Effector memory CD8-positive, alpha-beta T cell (primary cell): ENCODE measurements around the gene C1QTNF1.

Experiments
- ATAC-seq: fragments of 150-1000 bp; cut with Tn5 transposase; replicated peaks from 2 replicates; pipeline ENCODE4 v1.10.0; 2021; ENCODE audit warnings: mild to moderate bottlenecking, moderate library complexity
- DNase-seq, 3 experiments: peaks; one replicate each; pipeline ENCODE4 v3.0.0; 2021
- H3K27ac Mint-ChIP-seq, 2 donors: one replicate each; pipeline ENCODE4 v1.8.0; 2022; ENCODE audit warnings: mild to moderate bottlenecking in 2 of 2, mixed read lengths in 2 of 2, moderate library complexity in 2 of 2
- H3K27me3 Mint-ChIP-seq, 2 donors: one replicate each; pipeline ENCODE4 v1.8.0; 2022; ENCODE audit warnings: mixed read lengths in 2 of 2
- H3K36me3 Mint-ChIP-seq: one replicate; pipeline ENCODE4 v1.8.0; 2022; ENCODE audit warnings: mild to moderate bottlenecking, moderate library complexity, mixed read lengths; ENCODE audit not compliant: insufficient read depth
- H3K4me1 Mint-ChIP-seq, 2 donors: one replicate each; pipeline ENCODE4 v1.8.0; 2022; ENCODE audit warnings: low read depth in 2 of 2, mixed read lengths in 2 of 2
- H3K4me3 Mint-ChIP-seq, 2 donors: one replicate each; pipeline ENCODE4 v1.8.0; 2022; ENCODE audit warnings: mild to moderate bottlenecking in 2 of 2, mixed read lengths in 2 of 2, moderate library complexity in 2 of 2
- H3K9me3 Mint-ChIP-seq, 2 donors: one replicate each; pipeline ENCODE4 v1.8.0; 2022; ENCODE audit warnings: mixed read lengths in 2 of 2

Gene C1QTNF1

GRCh38 chr17:78997231-78997741, 26.7 kb upstream of the C1QTNF1 start:
- peaks cover 20 to 22% of the 10 kb centered on the region in 2 donors for H3K4me1 Mint-ChIP-seq
- no peaks in the 10 kb centered on the region for H3K27me3 Mint-ChIP-seq
- no peak overlapping the region for H3K4me3 Mint-ChIP-seq
- peak overlapping the region in 1 of 2 donors; percentile 55 for H3K27ac Mint-ChIP-seq
- H3K9me3 Mint-ChIP-seq, result no peaks in the 10 kb centered on the region
- DNase-seq, result no peak
- H3K36me3 Mint-ChIP-seq, result peaks cover 44% of the 10 kb centered on the region
- ATAC-seq, result no peak

GRCh38 chr17:78997881-78998280, 26.1 kb upstream of the C1QTNF1 start:
- peaks cover 41% of the 10 kb centered on the region for H3K36me3 Mint-ChIP-seq
- no peak for ATAC-seq

GRCh38 chr17:78998311-78999055, 25.5 kb upstream of the C1QTNF1 start:
- no peaks in the 10 kb centered on the region for H3K27me3 Mint-ChIP-seq
- no peaks in the 10 kb centered on the region for H3K9me3 Mint-ChIP-seq
- peaks cover 21 to 25% of the 10 kb centered on the region in 2 donors for H3K4me1 Mint-ChIP-seq
- peaks cover 35% of the 10 kb centered on the region for H3K36me3 Mint-ChIP-seq
- ATAC-seq (no peak), DNase-seq (no peak)
- H3K27ac Mint-ChIP-seq, result no peak overlapping the region
- no peak overlapping the region for H3K4me3 Mint-ChIP-seq

More at GRCh38 chr17:78997881-78998280, 26.1 kb upstream of the C1QTNF1 start:
- no peak overlapping the region for H3K4me3 Mint-ChIP-seq
- H3K9me3 Mint-ChIP-seq, result no peaks in the 10 kb centered on the region
- H3K27me3 Mint-ChIP-seq, result no peaks in the 10 kb centered on the region
- H3K4me1 Mint-ChIP-seq, result peaks cover 23 to 26% of the 10 kb centered on the region in 2 donors
- H3K27ac Mint-ChIP-seq, result no peak overlapping the region
- DNase-seq, result no peak

- no peak for ATAC-seq
- no peak for DNase-seq
- Mint-ChIP-seq H3K4me3 (no peak overlapping the region), H3K27ac (no peak overlapping the region), H3K9me3 (no peaks in the 10 kb centered on the region), H3K27me3 (no peaks in the 10 kb centered on the region), H3K4me1 (peaks cover 21 to 28% of the 10 kb centered on the region in 2 donors), H3K36me3 (peaks cover 32% of the 10 kb centered on the region)
Measured at GRCh38 chr17:78999056-78999768, 24.8 kb upstream of the C1QTNF1 start.

- ATAC-seq (no peak), DNase-seq (no peak)
- Mint-ChIP-seq H3K27me3 (no peaks in the 10 kb centered on the region), H3K36me3 (peaks cover 32% of the 10 kb centered on the region), H3K4me3 (no peak overlapping the region), H3K27ac (no peak overlapping the region), H3K4me1 (peaks cover 21 to 28% of the 10 kb centered on the region in 2 donors), H3K9me3 (no peaks in the 10 kb centered on the region)
Measured at GRCh38 chr17:78999947-79000395, 24.0 kb upstream of the C1QTNF1 start.

GRCh38 chr17:79000396-79001189, 23.4 kb upstream of the C1QTNF1 start:
- H3K4me1 Mint-ChIP-seq, result peaks cover 21 to 33% of the 10 kb centered on the region in 2 donors
- H3K4me3 Mint-ChIP-seq, result no peak overlapping the region
- ATAC-seq (no peak), DNase-seq (no peak)
- peak overlapping the region in 1 of 2 donors; percentile 54 for H3K27ac Mint-ChIP-seq
- peaks cover 30% of the 10 kb centered on the region for H3K36me3 Mint-ChIP-seq
- H3K27me3 Mint-ChIP-seq, result no peaks in the 10 kb centered on the region
- H3K9me3 Mint-ChIP-seq, result no peaks in the 10 kb centered on the region

GRCh38 chr17:79001190-79002020, 22.6 kb upstream of the C1QTNF1 start:
- Mint-ChIP-seq H3K4me3 (no peak overlapping the region), H3K9me3 (no peaks in the 10 kb centered on the region), H3K36me3 (peaks cover 23% of the 10 kb centered on the region), H3K4me1 (peaks cover 29 to 41% of the 10 kb centered on the region in 2 donors), H3K27ac (peak overlapping the region in 1 of 2 donors; percentile 46), H3K27me3 (no peaks in the 10 kb centered on the region)
- ATAC-seq (no peak), DNase-seq (no peak)

- H3K4me3 Mint-ChIP-seq, result no peak overlapping the region
- peaks cover 36 to 46% of the 10 kb centered on the region in 2 donors for H3K4me1 Mint-ChIP-seq
- H3K27me3 Mint-ChIP-seq, result no peaks in the 10 kb centered on the region
- no peak for DNase-seq
- peak overlapping the region; percentile 46 to 52 for H3K27ac Mint-ChIP-seq
- H3K9me3 Mint-ChIP-seq, result no peaks in the 10 kb centered on the region
- H3K36me3 Mint-ChIP-seq, result peaks cover 20% of the 10 kb centered on the region
- ATAC-seq, result no peak
Measured at GRCh38 chr17:79002291-79002690, 21.7 kb upstream of the C1QTNF1 start.

GRCh38 chr17:79002796-79003593, 21.0 kb upstream of the C1QTNF1 start:
- ATAC-seq (no peak), DNase-seq (no peak)
- Mint-ChIP-seq H3K4me1 (peaks cover 43 to 53% of the 10 kb centered on the region in 2 donors), H3K9me3 (no peaks in the 10 kb centered on the region), H3K27ac (peak overlapping the region; percentile 83 to 89), H3K36me3 (peaks cover 23% of the 10 kb centered on the region), H3K4me3 (no peak overlapping the region), H3K27me3 (no peaks in the 10 kb centered on the region)

GRCh38 chr17:79003661-79004411, 20.1 kb upstream of the C1QTNF1 start:
- H3K9me3 Mint-ChIP-seq, result no peaks in the 10 kb centered on the region
- no peak for ATAC-seq
- DNase-seq, result no peak
- H3K4me1 Mint-ChIP-seq, result peaks cover 51 to 61% of the 10 kb centered on the region in 2 donors
- no peaks in the 10 kb centered on the region for H3K27me3 Mint-ChIP-seq
- H3K36me3 Mint-ChIP-seq, result peaks cover 26% of the 10 kb centered on the region
- no peak overlapping the region for H3K4me3 Mint-ChIP-seq
- peak overlapping the region; percentile 83 to 89 for H3K27ac Mint-ChIP-seq

- Mint-ChIP-seq H3K36me3 (peaks cover 34% of the 10 kb centered on the region), H3K27ac (peak overlapping the region; percentile 41 to 67), H3K9me3 (no peaks in the 10 kb centered on the region), H3K4me3 (peak overlapping the region in 1 of 2 donors; percentile 6), H3K4me1 (peaks cover 58 to 68% of the 10 kb centered on the region in 2 donors), H3K27me3 (no peaks in the 10 kb centered on the region)
- no peak for DNase-seq
- ATAC-seq, result no peak
Measured at GRCh38 chr17:79005063-79005861, 18.7 kb upstream of the C1QTNF1 start.
